ENCODE results near the gene NOG.

DNA sequence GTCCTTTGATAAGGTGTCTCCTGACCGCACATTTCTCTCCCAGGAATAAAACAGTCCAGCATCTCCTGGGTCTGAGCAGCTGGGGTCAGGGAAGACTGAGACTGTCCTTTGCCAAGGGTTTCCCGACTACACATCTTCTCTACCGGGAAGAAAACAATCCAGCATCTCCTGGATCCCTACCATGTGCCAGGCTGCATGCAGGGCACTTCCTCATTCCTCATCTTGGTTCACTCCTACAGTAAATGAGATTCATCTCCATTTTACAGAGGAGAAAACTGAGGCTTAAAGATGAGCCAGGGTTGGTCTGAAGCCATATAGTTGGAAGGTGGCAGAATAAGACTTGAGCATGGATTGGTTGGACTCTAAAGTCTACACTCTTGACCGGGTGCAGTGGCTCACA, 36.7 kb downstream of the NOG start:
- TF ChIP-seq POLR2A (IDR thresholded peaks at IDR 0.05; ENCODE audit: low read depth, low read length) (no peak), POLR2AphosphoS5 (IDR thresholded peaks at IDR 0.05; ENCODE audit: low read depth, low read length) (no peak), TAF1 (IDR thresholded peaks at IDR 0.05; ENCODE audit: borderline replicate concordance, low read depth, low read length) (no peak)
